H4 (cell line): ENCODE data around the gene SSMEM1. TPM values are rescaled to one million over a fixed set of nuclear protein-coding genes. Genes with fewer than 3 reads are reported as not detected.
"Not testable (repeated sequence)": the region's sequence is repeated elsewhere in the genome, so short reads cannot be mapped to it uniquely, and the experiment has no call there.

Source experiments
- DNase-seq: peaks from one replicate; pipeline ENCODE4 v3.0.0-alpha.2; 2015; ENCODE audit warnings: low spot score
- total RNA-seq: library from RNA; depleted of rRNA; stranded (reverse); fragments of >200 nt; shearing (Covaris generic); gene quantifications from 2 replicates; pipeline ENCODE4 v1.2.3, GENCODE V29; 2014; rRNA removed

Gene SSMEM1
- not detected in 2 replicates for total RNA-seq

DNA sequence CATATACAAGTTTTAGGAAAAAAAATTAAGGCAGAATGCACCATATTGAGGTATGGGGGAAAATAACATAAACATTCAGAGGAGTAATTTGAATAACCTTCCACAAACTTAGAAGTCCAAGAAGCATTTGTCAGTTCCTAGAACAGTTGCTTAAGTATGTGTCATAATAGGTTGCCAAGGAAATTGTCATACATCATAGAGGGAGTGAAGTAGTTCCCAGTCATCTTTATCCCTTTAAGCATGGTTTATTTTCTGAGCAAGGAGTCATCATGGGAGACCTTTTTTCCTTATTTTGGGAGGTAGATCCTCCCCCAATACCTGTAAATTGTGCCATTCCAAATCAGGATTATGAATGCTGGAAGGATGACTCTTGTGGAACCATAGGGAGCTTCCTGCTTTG lies at the start of gene SSMEM1:
Gene SSMEM1, plus strand, starts transcription at position 219 of the 400 bp plus-strand sequence. Its CDS starts 51 bp downstream, at position 270.
- no peak for DNase-seq

GRCh38 chr7:130160023-130160422 lies 47.6 kb upstream of the SSMEM1 start:
- no peak for DNase-seq

DNA sequence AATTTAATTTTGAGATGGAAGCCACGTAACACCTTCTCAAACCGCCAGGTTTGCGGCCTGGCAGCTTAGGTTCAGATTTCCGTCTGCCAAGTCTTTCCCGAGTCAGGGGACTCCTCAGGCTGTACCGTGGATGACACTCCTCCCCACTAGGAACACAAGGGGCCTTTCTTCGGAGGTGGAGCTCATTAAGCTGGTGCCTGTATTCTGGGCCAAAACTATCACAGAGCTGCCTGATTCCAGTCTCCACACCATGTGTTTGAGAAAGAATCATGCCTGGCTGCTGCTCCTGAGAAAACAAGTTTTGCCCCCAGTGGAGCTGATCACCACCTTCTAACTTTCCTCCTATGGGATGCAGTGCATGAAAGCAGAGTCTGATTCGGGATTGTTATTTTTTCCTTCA lies 47.2 kb upstream of the SSMEM1 start:
- no peak for DNase-seq

DNA sequence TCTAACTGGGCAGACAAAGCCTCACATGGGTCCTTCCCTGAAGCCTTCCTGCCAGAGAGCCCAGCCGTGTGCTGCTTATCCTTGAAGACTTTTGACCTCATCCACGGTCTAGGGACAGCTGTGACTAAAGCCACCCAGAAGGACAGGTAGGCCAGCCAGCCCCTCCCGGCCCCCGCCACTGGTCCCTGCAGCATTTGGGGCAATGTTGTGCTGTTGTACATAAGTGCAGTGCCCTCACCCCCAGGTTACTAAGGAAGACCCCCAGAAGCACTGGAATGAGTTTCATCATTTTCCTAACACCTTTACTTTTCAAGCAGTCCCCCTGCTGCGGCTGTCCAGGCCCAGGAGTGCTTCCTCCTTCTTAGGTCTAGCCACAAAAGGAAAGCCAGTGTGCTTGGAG lies 45.5 kb upstream of the SSMEM1 start:
- DNase-seq, result no peak

GRCh38 chr7:130174237-130174959 lies 33.3 kb upstream of the SSMEM1 start:
- DNase-seq, result no peak

GRCh38 chr7:130178251-130178650 lies 29.4 kb upstream of the SSMEM1 start:
- DNase-seq, result no peak

- no peak for DNase-seq
These were observed 28.0 kb upstream of the SSMEM1 start for GRCh38 chr7:130179631-130180030.

DNA sequence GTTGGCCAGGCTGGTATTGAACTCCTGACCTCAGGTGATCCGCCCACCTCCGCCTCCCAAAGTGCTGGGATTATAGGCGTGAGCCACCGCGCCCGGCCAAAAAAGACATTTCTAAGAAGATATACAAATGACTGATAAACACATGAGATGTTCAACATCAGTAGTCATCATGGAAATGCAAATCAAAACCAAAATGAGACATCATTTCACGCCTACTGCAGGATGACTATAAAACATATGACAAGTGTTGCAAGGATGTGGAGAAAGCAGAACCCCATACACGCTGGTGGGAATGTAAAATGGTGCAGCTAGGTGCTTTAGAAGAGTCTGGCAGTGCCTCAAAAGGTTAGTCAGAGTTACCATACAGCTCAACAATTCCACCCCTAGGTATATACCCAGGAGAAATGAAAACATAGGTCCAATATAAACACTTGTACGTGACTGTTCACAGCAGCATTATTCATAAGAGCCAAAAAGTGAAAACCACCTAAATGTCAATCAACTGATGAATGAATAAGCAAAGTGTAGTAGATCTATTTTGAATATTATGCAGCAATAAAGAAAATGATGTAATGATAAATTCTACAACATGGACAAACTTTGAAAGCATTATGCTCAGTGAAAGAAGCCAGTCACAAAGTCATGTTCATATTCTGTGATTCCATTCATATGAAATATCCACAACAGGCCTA lies 26.9 kb upstream of the SSMEM1 start:
- DNase-seq, result no peak

- no peak for DNase-seq
These were observed 26.4 kb upstream of the SSMEM1 start for GRCh38 chr7:130181263-130181605.

- no peak for DNase-seq
These were observed 24.7 kb upstream of the SSMEM1 start for GRCh38 chr7:130182990-130183389.

GRCh38 chr7:130184349-130184748 lies 23.3 kb upstream of the SSMEM1 start:
- DNase-seq, result not testable (repeated sequence)

- DNase-seq, result no peak
These were observed 20.3 kb upstream of the SSMEM1 start for GRCh38 chr7:130187360-130187759.

- no peak for DNase-seq
These were observed 18.3 kb upstream of the SSMEM1 start for GRCh38 chr7:130189343-130189742.

DNA sequence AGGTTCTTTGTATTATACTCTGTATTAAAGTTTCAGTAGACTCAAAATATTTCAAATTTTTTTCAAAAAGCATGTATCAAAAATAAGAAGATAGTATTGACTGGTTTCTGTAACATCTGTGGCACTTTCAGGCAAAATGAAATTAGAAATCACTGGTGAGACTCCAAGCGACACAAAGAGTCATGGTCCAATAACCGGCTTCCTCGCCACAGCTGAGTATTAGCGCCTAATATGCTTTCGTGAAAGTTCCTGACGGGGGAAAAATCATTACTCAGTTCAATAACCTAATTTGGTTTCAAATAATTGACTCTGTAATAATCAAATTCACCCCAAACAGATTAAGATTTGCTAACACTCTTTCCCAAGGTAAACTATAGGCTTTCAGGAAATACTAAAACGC lies 15.9 kb upstream of the SSMEM1 start:
- no peak for DNase-seq

GRCh38 chr7:130195396-130195795 lies 12.3 kb upstream of the SSMEM1 start:
- DNase-seq, result no peak

DNA sequence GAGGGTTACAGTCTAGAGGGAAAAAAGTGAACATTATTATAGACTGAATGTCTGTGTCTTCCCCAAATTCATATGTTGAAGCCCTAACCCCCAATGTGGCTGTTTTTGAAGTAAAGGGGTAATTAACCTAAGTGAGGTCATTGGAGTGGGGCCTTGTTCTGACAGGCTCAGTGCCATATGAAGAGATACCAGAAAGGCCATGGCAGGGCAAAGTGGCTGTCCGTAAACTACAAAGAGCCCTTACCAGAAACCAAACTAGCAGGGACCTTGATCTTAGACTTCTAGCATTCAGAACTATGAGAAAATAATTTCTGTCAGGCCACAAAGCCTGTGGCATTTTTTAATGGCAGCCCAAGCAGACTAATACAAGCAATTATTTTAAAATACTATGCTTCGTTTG lies 11.2 kb upstream of the SSMEM1 start:
- no peak for DNase-seq

GRCh38 chr7:130197094-130197493 lies 10.6 kb upstream of the SSMEM1 start:
- DNase-seq, result no peak

- DNase-seq, result no peak
These were observed 5.9 kb upstream of the SSMEM1 start for GRCh38 chr7:130201796-130202195.

GRCh38 chr7:130205084-130205947 lies 2.3 kb upstream of the SSMEM1 start, which contains the start of gene TMEM209:
Gene TMEM209, minus strand, starts transcription at chr7:130205406. Its CDS starts 31 bp downstream, at chr7:130205375.
- peak; percentile 98 for DNase-seq

DNA sequence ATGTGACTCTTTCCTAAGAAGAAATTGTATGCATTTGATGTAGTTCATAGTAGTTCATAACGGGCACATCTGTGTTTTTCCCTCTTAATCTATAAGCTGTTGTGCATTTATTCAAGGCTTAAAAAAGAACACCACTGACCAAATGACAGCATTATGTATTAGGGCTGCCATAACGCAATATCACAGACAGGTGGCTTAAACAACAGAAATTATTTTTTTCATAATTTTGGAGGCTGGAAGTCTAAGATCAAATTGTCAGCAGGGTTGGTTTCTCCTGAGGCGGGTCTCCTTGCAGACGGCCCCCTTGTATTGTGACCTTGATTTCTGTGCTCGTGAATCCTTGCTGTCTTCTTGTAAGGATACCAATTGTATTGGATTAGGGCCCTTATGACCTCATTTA lies 627 bp upstream of the SSMEM1 start:
- no peak for DNase-seq

DNA sequence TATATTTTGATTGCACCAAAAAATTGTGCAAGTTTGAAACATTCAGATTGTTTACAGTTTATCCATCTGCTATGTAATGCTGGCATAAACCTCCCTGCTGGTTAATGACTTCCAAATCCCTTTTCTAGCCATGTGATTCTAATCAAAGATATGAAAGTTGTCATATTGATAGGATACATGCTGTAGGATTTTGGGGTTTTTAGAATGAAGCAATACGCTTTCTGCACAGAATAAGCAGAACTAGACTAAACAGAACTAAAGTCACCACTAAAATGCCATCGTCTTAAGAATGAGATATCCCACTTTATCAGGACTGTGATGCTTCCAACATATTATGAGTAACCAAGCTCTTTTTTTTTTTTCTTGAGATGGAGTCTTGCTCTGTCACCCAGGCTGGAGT lies 856 bp downstream of the SSMEM1 start:
- no peak for DNase-seq

DNA sequence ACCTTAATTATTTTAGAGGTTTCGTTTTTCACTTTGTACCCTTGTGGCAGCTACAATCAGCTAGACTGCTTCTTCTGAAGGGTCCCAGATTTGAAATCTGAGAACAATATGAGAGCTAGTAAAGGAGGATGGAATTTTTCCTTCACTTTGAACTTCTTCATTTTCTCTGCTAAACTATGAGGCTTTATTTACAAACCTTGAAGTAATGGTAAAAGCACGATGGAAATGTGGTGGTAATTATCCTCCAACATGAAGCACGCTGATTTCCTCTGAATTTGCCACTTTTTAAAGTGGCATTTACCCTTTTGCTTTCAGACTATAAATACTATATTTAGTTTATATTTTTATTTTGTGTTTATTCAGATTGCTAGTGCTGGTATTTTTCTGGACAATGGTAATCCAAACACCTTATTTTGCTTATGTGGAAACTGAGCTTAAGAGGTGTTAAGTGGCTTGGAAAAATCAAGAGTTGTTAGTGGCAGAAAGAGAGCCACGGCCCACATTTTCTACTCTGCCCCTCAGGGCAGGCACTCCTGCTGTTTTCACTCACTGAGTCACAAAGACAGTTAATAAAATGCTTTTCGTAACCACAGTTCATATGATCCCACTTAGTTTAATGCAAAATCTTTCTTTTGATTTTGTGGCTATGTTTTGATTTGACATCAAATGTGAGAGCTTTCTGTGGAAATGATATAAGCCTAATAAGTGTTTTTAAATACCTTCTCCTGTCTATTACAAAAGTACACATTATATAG lies 2.7 kb downstream of the SSMEM1 start:
- DNase-seq, result no peak
